ENCODE data around the gene UBP1.
"Not testable (repeated sequence)": the region's sequence is repeated elsewhere in the genome, so short reads cannot be mapped to it uniquely, and the experiment has no call there.

UBP1 gene

DNA sequence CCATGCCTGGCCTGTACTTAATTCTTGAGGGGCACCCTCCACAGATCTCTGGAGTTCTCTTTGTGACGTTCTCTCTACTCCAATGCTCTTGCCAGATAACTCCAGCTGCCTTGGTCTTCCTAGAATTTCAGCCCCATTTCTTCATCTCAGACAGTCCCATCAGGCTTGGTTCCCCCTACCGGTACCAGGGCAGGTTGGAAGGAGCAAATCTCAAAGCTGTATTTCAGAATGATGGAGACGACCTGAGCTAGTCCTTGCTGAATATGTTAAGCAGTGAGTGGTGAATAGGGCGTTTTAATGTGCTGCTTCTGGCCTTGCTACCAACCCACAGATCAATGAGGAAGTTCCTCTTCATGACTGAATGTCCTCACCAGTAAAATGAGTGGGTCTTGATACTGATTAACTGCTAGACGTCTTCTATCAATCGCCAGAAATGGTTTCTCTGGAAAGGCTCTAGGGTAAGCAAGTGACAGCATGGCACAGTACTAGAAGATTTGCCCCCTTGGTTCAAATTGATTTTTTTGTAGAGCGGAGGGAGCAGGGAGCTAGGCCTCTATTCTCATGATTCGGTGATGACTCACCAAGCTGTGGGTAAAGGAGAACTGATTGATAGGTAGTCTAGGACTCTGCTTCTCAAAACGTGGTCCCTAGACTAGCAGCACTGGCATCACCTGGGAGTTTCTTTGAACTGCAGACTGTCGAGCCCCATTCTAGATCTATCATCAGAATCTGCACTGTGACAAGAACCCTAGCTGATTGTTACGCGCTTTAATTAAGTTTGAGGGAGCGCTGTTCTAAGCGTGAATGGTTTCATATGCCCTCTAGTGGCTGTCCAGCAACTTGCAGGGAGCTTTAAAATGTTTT is 67.8 kb downstream of the UBP1 start:
- Histone ChIP-seq H3K4me1 (peaks cover 0 to 9% (median 0%) of the 10 kb centered on the region in 10 experiments; a peak in 4 of 20 replicates), H3K4me2 (peak overlapping the region in 6 of 11 experiments; percentile 23 to 71 (median 40); a peak in 7 of 22 replicates), H3K27ac (no peak overlapping the region), H3K27me3 (no peaks in the 10 kb centered on the region), H4K20me1 (no peaks in the 10 kb centered on the region), H3K9me3 (replicated peaks in 1 of 11) (peaks cover 0 to 17% (median 14%) of the 10 kb centered on the region in 11 experiments; a peak in 13 of 22 replicates), H3K9ac (no peak overlapping the region), H3K36me3 (no peaks in the 10 kb centered on the region), H3K4me3 (no peak overlapping the region)
- no peak for TF ChIP-seq Cebpa-rat (IDR thresholded peaks at IDR 0.05)

DNA sequence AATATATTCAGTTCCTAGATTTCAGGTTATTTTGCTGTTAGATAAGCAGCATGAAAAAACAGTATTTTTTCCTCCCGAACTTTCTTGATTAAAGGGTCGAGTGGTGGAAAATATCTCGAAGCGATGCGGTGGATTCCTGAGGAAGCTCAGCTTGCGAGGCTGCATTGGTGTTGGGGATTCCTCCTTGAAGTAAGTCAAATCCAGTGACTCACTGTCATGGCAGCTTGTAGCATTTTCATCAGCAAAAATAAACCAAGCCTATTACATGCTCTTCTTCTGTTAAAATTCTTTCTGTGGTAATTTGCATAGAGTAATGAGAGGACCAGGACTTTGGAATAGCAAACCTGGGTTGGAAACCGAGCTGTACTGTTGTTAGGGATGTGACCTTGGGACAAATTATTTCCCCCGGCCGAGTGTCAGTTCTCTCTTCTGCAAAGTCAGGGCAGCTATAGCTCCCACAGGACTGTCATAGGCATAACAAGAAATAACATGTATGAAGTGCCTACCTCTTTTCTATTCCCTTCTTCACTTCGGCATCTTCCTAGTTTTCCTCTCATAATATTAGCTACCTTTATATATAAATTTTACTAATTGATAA is 75.6 kb downstream of the UBP1 start:
- no peaks in the 10 kb centered on the region for H3K9me3 ChIP-seq (replicated peaks in 1 of 11)
- H3K27me3 ChIP-seq = no peaks in the 10 kb centered on the region
- no peak overlapping the region for H3K4me2 ChIP-seq

DNA sequence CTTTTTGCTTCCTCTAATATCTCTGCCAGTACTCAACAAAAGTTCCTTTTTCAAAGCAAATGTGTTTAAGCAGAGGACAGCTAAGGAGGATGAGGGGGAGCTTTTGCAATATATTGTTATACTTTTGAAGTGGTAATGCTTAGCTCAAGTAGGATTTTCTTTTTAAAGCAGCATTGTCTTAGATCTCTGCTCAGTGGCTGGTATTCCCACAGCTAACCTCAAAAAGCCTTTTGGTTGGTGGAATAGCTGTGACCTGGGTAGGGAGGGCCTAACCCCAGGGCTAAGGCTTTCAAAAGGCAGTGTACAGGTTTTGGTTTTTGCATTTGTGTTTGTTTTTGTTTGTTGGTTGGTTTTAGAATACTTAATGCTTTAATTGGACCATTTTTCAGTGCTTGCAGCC is 76.1 kb downstream of the UBP1 start:
- H3K27me3 ChIP-seq = no peaks in the 10 kb centered on the region
- no peaks in the 10 kb centered on the region for H3K9me3 ChIP-seq (replicated peaks in 1 of 11)
- H3K4me3 ChIP-seq = no peak overlapping the region
- no peak overlapping the region for H3K9ac ChIP-seq
- no peak overlapping the region for H3K4me2 ChIP-seq
- H3K4me1 ChIP-seq = no peaks in the 10 kb centered on the region
- H4K20me1 ChIP-seq = no peaks in the 10 kb centered on the region
- no peak overlapping the region for H3K27ac ChIP-seq
- no peaks in the 10 kb centered on the region for H3K36me3 ChIP-seq
- TF ChIP-seq Cebpa-rat (IDR thresholded peaks at IDR 0.05) = no peak

More for the DNA sequence above, 75.6 kb downstream of the UBP1 start:
- Histone ChIP-seq H4K20me1 (no peaks in the 10 kb centered on the region), H3K36me3 (no peaks in the 10 kb centered on the region), H3K9ac (no peak overlapping the region), H3K4me1 (no peaks in the 10 kb centered on the region), H3K27ac (no peak overlapping the region), H3K4me3 (no peak overlapping the region)
- no peak for TF ChIP-seq Cebpa-rat (IDR thresholded peaks at IDR 0.05)

DNA sequence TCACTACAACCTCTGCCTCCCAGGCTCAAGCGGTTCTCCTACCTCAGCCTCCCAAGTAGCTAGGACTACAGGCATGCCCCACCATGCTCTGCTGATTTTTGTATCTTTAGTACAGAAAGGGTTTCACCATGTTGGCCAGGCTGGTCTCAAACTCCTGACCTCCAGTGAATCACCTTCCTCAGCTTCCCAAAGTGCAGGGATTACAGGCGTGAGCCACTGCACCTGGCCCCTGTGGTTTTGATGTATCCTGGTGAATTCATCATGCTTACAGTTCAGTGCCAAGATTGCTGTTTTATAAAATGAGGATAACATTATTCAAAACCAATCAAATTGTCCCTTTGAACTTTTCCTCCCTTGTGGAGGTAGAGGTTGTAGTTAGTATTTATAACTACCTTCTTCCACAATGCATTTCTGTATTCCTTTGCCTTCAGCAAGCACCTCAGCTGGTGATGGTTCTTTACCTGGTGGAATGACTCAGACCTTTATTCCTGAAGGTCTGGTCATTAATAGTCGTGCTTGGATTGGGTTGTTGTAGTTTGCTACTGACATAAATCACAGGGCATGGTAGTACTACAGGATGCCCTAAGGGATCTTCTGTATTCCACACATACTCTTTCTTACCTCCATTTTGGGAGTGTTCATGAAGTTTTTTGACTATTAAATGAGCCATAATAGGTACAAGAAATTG is 76.9 kb downstream of the UBP1 start:
- Histone ChIP-seq H3K27ac (no peak overlapping the region), H3K4me1 (no peaks in the 10 kb centered on the region), H4K20me1 (no peaks in the 10 kb centered on the region), H3K9ac (no peak overlapping the region), H3K4me3 (no peak overlapping the region), H3K4me2 (no peak overlapping the region), H3K36me3 (no peaks in the 10 kb centered on the region), H3K27me3 (no peaks in the 10 kb centered on the region), H3K9me3 (replicated peaks in 1 of 11) (no peaks in the 10 kb centered on the region)
- TF ChIP-seq Cebpa-rat (IDR thresholded peaks at IDR 0.05) = no peak

DNA sequence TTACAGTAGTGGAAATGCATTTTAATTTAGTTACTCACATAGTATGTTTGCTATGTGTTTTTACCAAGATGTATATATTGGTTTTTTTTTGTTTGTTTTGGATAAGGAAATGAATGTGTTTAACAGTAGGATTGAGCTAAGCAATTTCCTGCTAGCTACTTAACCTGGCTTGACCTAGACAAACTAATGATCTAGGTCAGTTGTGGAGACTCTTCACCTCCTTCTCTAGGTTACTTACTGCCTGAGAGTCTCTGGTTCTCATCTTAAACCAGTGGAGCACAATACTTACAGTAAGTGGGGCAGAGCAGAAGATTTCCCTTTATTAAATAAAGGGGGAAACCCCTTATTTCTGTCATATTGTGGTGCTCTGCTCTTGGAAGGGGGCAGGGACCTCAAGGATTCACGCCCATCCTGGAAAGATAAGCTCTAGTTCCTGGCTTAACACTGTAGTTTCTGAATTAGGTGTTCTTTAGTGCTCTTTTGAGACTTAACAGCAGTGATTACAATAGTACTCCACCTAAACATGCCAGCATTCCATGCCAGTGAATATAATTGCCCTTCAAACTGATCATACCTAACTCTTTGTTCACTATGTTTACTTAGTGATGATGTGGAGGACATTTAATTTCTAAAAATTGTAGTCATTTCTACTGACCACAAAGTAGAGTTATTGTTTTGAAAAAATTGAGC is 79.9 kb downstream of the UBP1 start:
- no peak overlapping the region for H3K27ac ChIP-seq
- TF ChIP-seq Cebpa-rat (IDR thresholded peaks at IDR 0.05) = no peak
- no peaks in the 10 kb centered on the region for H3K4me1 ChIP-seq
- H3K4me3 ChIP-seq = no peak overlapping the region
- H4K20me1 ChIP-seq = no peaks in the 10 kb centered on the region
- no peak overlapping the region for H3K4me2 ChIP-seq
- no peaks in the 10 kb centered on the region for H3K36me3 ChIP-seq
- no peak overlapping the region for H3K9ac ChIP-seq
- no peaks in the 10 kb centered on the region for H3K27me3 ChIP-seq
- H3K9me3 ChIP-seq (replicated peaks in 1 of 11) = no peaks in the 10 kb centered on the region

DNA sequence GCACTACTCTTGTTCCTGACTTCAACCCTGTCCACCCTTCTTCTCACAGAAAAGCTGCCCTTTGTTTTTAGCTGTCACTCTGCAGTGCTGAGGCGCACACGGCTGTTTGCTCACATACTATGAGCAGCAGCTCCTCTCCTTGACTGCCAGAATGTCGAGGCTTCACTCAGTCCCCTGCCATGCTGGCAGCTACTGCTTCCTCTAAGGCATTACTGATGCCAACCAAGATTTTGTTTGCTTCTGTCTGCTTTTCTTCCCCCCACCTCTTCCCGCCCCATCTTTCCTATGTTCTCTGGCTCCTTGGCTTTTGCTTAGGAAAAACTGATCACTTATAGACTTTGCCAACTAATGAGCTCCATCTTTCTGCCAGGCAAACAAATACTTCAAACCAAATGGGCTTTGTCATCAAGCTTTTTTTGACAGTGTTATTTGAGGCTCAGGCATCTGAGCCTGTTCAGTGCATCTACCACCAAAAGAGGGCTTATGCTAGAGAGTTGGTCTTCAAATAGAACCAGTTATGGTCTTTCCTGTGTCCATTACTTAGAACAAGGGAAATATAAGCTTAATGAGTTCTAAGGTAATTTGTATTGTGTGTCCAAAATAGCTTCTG is 81.9 kb downstream of the UBP1 start:
- Histone ChIP-seq H3K36me3 (no peaks in the 10 kb centered on the region), H3K4me3 (no peak overlapping the region), H3K4me1 (no peaks in the 10 kb centered on the region), H3K4me2 (no peak overlapping the region), H3K27me3 (no peaks in the 10 kb centered on the region), H3K9me3 (replicated peaks in 1 of 11) (no peaks in the 10 kb centered on the region), H4K20me1 (no peaks in the 10 kb centered on the region), H3K27ac (no peak overlapping the region), H3K9ac (no peak overlapping the region)
- TF ChIP-seq Cebpa-rat (IDR thresholded peaks at IDR 0.05) = no peak

DNA sequence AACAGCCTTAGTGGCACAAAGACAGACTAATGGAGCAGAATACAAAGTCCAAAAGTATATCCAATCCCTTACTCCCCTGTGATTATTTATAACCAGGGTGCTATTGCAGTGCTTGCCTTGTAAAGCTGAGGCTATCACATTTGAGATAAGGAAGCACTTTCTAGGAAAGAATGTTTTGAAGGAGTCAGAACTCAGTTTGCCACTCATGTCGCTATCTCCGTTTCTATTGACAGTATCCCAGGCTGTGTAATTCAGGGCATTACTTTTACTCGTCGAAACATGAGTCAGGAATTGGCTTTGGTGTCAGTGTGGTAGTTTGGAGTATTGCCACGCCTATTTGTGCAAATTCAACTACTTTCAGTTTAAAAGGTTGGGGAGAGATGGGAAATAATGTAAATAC is 84.6 kb downstream of the UBP1 start:
- no peak for TF ChIP-seq Cebpa-rat (IDR thresholded peaks at IDR 0.05)

DNA sequence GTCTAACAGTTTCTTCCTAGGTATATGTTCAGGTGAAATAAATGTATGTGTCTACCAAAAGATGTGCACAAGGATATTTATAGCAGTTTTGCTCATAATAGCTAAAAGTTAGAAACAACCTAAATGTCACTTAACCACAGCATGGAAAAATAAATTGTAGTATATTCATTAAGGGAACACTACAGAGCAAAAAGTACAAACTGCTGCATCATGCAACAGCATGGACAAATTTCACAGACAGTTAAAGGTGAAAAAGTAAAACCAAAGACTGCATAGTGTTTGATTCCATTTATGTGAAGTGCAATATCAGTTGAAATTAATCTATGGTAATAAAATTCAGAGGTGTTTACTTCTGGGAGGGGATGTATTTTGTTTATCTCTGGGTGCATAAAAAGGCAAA is 100.4 kb downstream of the UBP1 start:
- TF ChIP-seq Cebpa-rat (IDR thresholded peaks at IDR 0.05) = no peak
- Histone ChIP-seq H3K4me2 (no peak overlapping the region), H3K9ac (no peak overlapping the region), H4K20me1 (no peaks in the 10 kb centered on the region), H3K4me1 (no peaks in the 10 kb centered on the region), H3K36me3 (no peaks in the 10 kb centered on the region), H3K4me3 (no peak overlapping the region), H3K27ac (no peak overlapping the region), H3K9me3 (replicated peaks in 1 of 11) (peaks cover 3 to 14% (median 12%) of the 10 kb centered on the region in 11 experiments), H3K27me3 (no peaks in the 10 kb centered on the region)

More for the DNA sequence above, 84.6 kb downstream of the UBP1 start:
- H3K36me3 ChIP-seq = no peaks in the 10 kb centered on the region
- H3K9ac ChIP-seq = no peak overlapping the region
- no peaks in the 10 kb centered on the region for H3K4me1 ChIP-seq
- no peak overlapping the region for H3K27ac ChIP-seq
- no peak overlapping the region for H3K4me3 ChIP-seq
- H3K4me2 ChIP-seq = no peak overlapping the region
- H4K20me1 ChIP-seq = no peaks in the 10 kb centered on the region
- H3K27me3 ChIP-seq = no peaks in the 10 kb centered on the region
- H3K9me3 ChIP-seq (replicated peaks in 1 of 11) = no peaks in the 10 kb centered on the region

- peaks cover 9 to 22% (median 20%) of the 10 kb centered on the region in 11 experiments for H3K9me3 ChIP-seq (replicated peaks in 1 of 11)
- not testable (repeated sequence) for H3K4me2 ChIP-seq, H4K20me1 ChIP-seq, H3K27me3 ChIP-seq, H3K4me3 ChIP-seq, H3K9ac ChIP-seq, H3K27ac ChIP-seq, H3K36me3 ChIP-seq, H3K4me1 ChIP-seq
Measured at GRCh38 chr3:33338936-33339465, 101.2 kb downstream of the UBP1 start.
